ENCODE results near the gene CSF1.
A peak's percentile ranks its signal among the peaks of the same experiment; 100 is the strongest.
"Not testable (repeated sequence)": the region's sequence is repeated elsewhere in the genome, so short reads cannot be mapped to it uniquely, and the experiment has no call there.

Gene CSF1, protein sequence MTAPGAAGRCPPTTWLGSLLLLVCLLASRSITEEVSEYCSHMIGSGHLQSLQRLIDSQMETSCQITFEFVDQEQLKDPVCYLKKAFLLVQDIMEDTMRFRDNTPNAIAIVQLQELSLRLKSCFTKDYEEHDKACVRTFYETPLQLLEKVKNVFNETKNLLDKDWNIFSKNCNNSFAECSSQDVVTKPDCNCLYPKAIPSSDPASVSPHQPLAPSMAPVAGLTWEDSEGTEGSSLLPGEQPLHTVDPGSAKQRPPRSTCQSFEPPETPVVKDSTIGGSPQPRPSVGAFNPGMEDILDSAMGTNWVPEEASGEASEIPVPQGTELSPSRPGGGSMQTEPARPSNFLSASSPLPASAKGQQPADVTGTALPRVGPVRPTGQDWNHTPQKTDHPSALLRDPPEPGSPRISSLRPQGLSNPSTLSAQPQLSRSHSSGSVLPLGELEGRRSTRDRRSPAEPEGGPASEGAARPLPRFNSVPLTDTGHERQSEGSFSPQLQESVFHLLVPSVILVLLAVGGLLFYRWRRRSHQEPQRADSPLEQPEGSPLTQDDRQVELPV

DNA sequence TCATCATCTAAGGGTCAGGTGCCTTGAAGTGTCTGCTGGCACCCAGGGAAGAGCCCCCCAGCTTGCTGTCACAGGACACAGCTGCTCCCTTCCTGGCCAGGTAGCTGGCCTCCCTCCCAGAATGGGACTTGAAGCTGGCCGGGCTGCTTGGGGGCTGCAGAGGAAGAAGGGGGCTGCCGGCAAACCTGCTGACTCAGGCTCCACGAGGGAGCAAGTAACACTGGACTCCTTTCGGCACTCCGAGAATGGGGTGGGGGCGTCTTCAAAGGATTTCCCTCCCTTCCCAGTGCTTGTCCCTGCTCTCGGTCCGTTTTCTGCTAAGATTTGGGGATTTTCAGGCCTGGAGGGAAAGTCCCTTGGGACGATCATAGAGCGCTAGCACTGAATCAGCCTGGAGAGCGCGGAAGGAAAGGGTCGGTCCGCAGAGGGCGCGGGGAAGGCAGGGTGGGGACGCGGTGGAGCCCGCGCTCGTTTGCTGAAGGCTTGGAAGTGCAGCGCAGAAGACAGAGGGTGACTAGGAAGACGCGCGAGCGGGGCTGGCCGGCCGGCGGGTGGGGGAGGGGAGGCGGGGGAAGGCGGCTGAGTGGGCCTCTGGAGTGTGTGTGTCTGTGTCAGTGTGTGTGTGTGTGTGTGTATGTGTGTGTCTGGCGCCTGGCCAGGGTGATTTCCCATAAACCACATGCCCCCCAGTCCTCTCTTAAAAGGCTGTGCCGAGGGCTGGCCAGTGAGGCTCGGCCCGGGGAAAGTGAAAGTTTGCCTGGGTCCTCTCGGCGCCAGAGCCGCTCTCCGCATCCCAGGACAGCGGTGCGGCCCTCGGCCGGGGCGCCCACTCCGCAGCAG is at the start of gene CSF1:
TSS of gene CSF1 (plus strand) at position 727 of the 840 bp plus-strand sequence. CDS start 175 bp downstream, outside the sequence.
- DNase-seq (ENCODE audit: insufficient read length, low spot score) = peak; percentile 51
- no peak for FAIRE-seq
- TF ChIP-seq CTCF (IDR thresholded peaks at IDR 0.05; ENCODE audit: insufficient read depth, missing control alignments) = no peak

- not testable (repeated sequence) for DNase-seq (ENCODE audit: insufficient read length, low spot score); FAIRE-seq
These were observed 49.0 kb upstream of the CSF1 start for GRCh38 chr1:109861616-109862015.

DNA sequence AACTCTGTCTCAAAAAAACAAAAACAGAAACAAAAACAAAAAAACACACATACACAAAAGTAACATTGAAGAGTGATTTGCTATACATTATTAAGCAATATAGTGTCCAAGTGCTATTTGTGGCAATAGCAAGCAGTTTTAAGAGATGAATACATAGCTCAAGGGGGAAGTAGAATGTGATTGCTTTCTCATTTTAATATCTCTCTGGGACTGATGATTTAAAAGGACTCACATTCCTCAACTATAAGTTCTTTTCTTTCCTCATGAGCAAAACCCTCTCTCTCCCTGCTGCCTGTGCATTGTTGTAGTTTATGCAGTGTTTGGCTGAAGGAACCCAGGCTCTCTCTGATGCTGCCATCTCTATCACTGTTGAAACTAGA is 47.0 kb upstream of the CSF1 start:
- FAIRE-seq = no peak
- no peak for DNase-seq (ENCODE audit: insufficient read length, low spot score)
- TF ChIP-seq CTCF (IDR thresholded peaks at IDR 0.05; ENCODE audit: insufficient read depth, missing control alignments) = no peak

DNA sequence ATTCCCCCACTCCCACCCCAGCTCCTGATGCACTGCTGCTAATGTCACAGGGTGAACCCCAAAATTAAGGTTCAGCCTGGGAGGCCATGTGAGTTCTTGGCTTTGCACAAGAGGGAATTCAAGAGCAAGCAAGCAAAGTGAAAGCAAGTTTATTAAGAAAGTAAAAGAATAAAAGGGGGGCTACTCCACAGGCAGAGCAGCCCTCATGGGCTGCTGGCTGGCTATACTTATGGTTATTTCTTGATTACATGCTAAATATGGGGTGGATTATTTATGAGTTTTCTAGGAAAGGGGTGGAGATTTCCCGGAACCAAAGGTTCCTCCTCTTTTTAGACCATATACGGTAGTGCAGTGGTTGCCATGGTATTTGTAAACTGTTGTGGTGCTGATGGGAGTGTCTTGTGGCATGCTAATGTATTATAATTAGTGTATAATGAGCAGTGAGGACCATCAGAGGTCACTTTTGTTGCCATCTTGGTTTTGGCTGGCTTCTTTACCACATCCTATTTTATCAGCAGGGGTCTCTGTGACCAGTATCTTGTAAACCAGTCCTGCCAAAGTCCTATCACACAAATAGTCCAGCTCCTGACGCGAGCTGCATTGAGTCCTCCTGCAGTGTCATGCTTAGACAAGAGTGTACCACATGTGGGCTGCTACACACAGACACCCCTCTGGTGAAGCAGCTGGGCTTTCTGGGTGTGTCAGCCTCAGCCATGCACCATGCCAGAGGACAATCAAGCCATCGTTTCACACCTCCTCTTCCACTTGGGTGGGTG is 46.4 kb upstream of the CSF1 start:
- DNase-seq (ENCODE audit: insufficient read length, low spot score) (no peak), FAIRE-seq (no peak)
- TF ChIP-seq CTCF (IDR thresholded peaks at IDR 0.05; ENCODE audit: insufficient read depth, missing control alignments) = no peak

DNA sequence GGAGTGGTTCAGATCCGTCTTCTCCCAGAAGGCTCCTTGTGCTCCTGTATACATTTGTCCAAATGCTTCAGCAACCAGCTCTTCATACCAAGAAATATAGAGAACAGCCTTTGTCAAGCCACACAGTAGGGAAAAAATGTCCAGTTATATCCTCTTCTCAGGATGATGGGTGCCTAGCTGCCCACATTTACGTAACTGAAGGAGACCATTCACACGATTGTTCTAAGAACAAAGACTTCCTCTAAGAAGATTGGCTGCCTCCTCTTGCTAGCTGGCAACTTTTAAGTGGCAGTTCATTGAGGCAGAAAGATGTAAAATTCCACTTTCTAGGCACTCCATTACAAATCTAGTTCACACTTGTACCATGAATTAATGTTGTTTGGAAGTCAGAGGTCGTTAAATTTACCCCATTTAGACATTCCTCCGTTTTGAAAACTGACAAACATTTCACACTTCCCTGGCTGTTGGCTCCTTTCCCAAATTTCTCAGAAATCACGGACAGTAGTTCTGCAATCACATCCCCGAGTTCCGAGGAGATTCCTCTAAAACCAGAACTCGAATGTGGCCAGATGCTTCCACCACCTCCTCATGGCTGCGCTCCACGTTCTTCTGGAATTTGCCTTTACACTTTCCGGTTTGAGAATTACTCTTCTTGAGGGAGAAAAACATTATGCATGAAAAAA is 45.6 kb upstream of the CSF1 start:
- FAIRE-seq (no peak), DNase-seq (ENCODE audit: insufficient read length, low spot score) (no peak)
- TF ChIP-seq CTCF (IDR thresholded peaks at IDR 0.05; ENCODE audit: insufficient read depth, missing control alignments) = no peak

DNA sequence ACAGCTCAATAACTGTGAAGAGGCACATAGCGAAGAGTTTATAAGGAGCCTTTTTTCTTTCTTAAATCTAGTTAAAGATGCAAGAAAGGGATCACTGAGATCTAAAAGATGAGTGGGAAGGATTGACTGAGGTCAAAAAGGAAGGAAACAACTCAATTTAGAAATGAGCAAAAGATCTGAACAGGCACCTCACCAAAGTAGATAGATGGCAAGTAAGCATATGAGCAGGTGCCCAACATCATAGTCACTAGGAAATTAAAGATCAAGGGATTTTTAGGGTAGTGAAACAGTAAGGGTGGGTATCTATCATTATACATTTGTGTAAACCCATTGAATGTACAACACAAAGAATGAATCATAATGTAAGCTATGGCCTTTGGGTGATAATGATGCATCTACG is 44.6 kb upstream of the CSF1 start:
- no peak for TF ChIP-seq CTCF (IDR thresholded peaks at IDR 0.05; ENCODE audit: insufficient read depth, missing control alignments)
- FAIRE-seq = no peak
- no peak for DNase-seq (ENCODE audit: insufficient read length, low spot score)
